Neural cell (in vitro differentiated cells): ENCODE measurements around the gene HDGFL2.

Experiments used
- CTCF ChIP-seq: fragments of 450-650 bp; IDR thresholded peaks from 2 replicates; pipeline ENCODE4 v1.5.1; 2014; ENCODE audit warnings: antibody characterized with exemption, mild to moderate bottlenecking, moderate library complexity; ENCODE audit not compliant: poor library complexity, severe bottlenecking
- EP300 ChIP-seq: fragments of 450-650 bp; conservative IDR thresholded peaks from 2 replicates; pipeline ENCODE4 v1.6.1; 2014; ENCODE audit warnings: antibody characterized with exemption, mild to moderate bottlenecking, moderate library complexity; ENCODE audit not compliant: poor library complexity, severe bottlenecking
- EZH2 ChIP-seq: fragments of 200-600, 300-800 bp; shearing (Covaris generic), sonication (generic); IDR thresholded peaks from 2 replicates; pipeline ENCODE4 v1.6.1; 2014; ENCODE audit warnings: antibody characterized with exemption, low read length, borderline replicate concordance, mild to moderate bottlenecking; ENCODE audit not compliant: insufficient read depth, poor library complexity, severe bottlenecking
- POLR2AphosphoS5 ChIP-seq: IDR thresholded peaks from 2 replicates; pipeline ENCODE4 v1.6.1; 2012
- RAD21 ChIP-seq: fragments of 450-650 bp; conservative IDR thresholded peaks from 2 replicates; pipeline ENCODE4 v1.6.1; 2014; ENCODE audit warnings: antibody characterized with exemption, mild to moderate bottlenecking, moderate library complexity
- SMC3 ChIP-seq: fragments of 450-650 bp; conservative IDR thresholded peaks from 2 replicates; pipeline ENCODE4 v1.6.1; 2014; ENCODE audit warnings: antibody characterized with exemption, mild to moderate bottlenecking, moderate library complexity; ENCODE audit not compliant: poor library complexity

DNA sequence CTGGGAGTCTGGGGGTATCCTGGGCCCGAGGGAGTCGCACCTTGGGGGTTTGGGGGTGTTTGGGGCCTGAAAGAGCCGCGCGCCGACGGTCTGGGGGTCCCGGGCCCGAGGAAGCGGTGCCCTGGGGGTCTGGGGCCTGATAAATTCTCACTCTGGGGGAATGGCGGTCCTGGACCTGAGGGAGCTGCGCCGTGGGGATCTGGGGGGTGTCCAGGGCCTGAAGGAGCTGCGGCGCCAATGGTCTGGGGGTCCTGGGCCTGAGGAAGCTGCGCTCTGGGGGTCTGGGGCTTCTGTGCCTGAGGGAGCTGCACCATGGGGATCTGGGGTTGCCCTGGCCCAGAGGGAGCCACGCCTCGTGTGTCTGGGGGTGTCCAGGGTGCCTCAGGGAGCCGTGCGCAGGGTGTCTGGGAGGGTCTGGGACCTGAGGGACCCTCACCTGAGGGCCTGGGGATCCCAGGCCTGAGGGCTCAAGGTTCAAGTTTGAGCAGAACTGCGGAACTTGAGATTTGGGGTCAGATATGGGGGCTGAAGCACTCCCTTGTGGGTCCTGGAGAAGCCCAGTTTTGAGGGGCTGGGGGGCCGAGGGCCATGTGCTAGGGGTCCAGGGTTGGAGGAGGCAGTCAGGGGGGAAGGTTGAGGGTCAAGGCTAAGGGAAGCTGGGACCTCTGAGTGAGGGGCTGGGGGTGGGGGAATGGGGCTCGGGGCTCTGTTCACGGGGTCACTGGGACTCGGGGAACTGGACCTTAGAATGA lies 1.1 kb downstream of the HDGFL2 start:
- TF ChIP-seq SMC3 (no peak), CTCF (no peak), EZH2 (no peak), RAD21 (no peak), EP300 (no peak), POLR2AphosphoS5 (no peak)
